Mononuclear cell (primary cell): ENCODE data around the gene CRHR2. TPM values are rescaled to one million over a fixed set of nuclear protein-coding genes. Genes with fewer than 3 reads are reported as not detected.

Experiments used
- H3K27me3 ChIP-seq: 2 replicates; pipeline ENCODE4 v1.6.0; 2011; ENCODE audit warnings: low read length, control low read depth; ENCODE audit not compliant: insufficient read depth
- H3K4me1 ChIP-seq: 2 replicates; pipeline ENCODE4 v1.5.1; 2011; ENCODE audit warnings: mild to moderate bottlenecking, low read length, control low read depth; ENCODE audit not compliant: insufficient read depth
- H3K4me3 ChIP-seq: 2 replicates; pipeline ENCODE4 v1.5.1; 2011; ENCODE audit warnings: mild to moderate bottlenecking, low read length, moderate library complexity
- H3K9me3 ChIP-seq: 2 replicates; pipeline ENCODE4 v1.5.1; 2011; ENCODE audit warnings: low read depth, mild to moderate bottlenecking, control low read depth, low read length
- total RNA-seq: library from RNA; depleted of rRNA; stranded (reverse); fragments of >200 nt; gene quantifications from one replicate; pipeline ENCODE4 v1.2.3, GENCODE V29; 2012

The CRHR2 gene
- total RNA-seq, 1 donor, result not detected

- Histone ChIP-seq H3K4me3 (no peak overlapping the region), H3K9me3 (no peaks in the 10 kb centered on the region), H3K27me3 (peaks cover 47% of the 10 kb centered on the region), H3K4me1 (peaks cover 14% of the 10 kb centered on the region)
Observed at GRCh38 chr7:30678805-30679204, 3.5 kb downstream of the CRHR2 start.

GRCh38 chr7:30674876-30675275 lies 7.4 kb downstream of the CRHR2 start:
- H3K27me3 ChIP-seq, result peaks cover 9% of the 10 kb centered on the region
- no peaks in the 10 kb centered on the region for H3K9me3 ChIP-seq
- H3K4me1 ChIP-seq, result no peaks in the 10 kb centered on the region
- no peak overlapping the region for H3K4me3 ChIP-seq

GRCh38 chr7:30674420-30674819 lies 7.8 kb downstream of the CRHR2 start:
- Histone ChIP-seq H3K4me1 (no peaks in the 10 kb centered on the region), H3K4me3 (no peak overlapping the region), H3K27me3 (peaks cover 6% of the 10 kb centered on the region), H3K9me3 (no peaks in the 10 kb centered on the region)

GRCh38 chr7:30671793-30672465 lies 10.3 kb downstream of the CRHR2 start:
- no peaks in the 10 kb centered on the region for H3K4me1 ChIP-seq
- H3K9me3 ChIP-seq, result no peaks in the 10 kb centered on the region
- no peaks in the 10 kb centered on the region for H3K27me3 ChIP-seq
- no peak overlapping the region for H3K4me3 ChIP-seq

GRCh38 chr7:30668102-30668501 lies 14.2 kb downstream of the CRHR2 start:
- H3K4me3 ChIP-seq, result no peak overlapping the region
- no peaks in the 10 kb centered on the region for H3K4me1 ChIP-seq
- no peaks in the 10 kb centered on the region for H3K9me3 ChIP-seq
- H3K27me3 ChIP-seq, result no peaks in the 10 kb centered on the region

GRCh38 chr7:30667172-30667571 lies 15.1 kb downstream of the CRHR2 start:
- no peaks in the 10 kb centered on the region for H3K4me1 ChIP-seq
- no peak overlapping the region for H3K4me3 ChIP-seq
- no peaks in the 10 kb centered on the region for H3K27me3 ChIP-seq
- no peaks in the 10 kb centered on the region for H3K9me3 ChIP-seq

- no peaks in the 10 kb centered on the region for H3K9me3 ChIP-seq
- no peaks in the 10 kb centered on the region for H3K27me3 ChIP-seq
- no peak overlapping the region for H3K4me3 ChIP-seq
- no peaks in the 10 kb centered on the region for H3K4me1 ChIP-seq
Observed at GRCh38 chr7:30665449-30665848, 16.8 kb downstream of the CRHR2 start.

GRCh38 chr7:30665043-30665442 lies 17.2 kb downstream of the CRHR2 start:
- no peaks in the 10 kb centered on the region for H3K4me1 ChIP-seq

GRCh38 chr7:30664184-30664885 lies 17.9 kb downstream of the CRHR2 start:
- Histone ChIP-seq H3K4me3 (no peak overlapping the region), H3K4me1 (no peaks in the 10 kb centered on the region), H3K27me3 (no peaks in the 10 kb centered on the region), H3K9me3 (no peaks in the 10 kb centered on the region)

More at GRCh38 chr7:30665043-30665442, 17.2 kb downstream of the CRHR2 start:
- H3K4me3 ChIP-seq, result no peak overlapping the region
- H3K9me3 ChIP-seq, result no peaks in the 10 kb centered on the region
- H3K27me3 ChIP-seq, result no peaks in the 10 kb centered on the region

- no peaks in the 10 kb centered on the region for H3K27me3 ChIP-seq
- H3K4me3 ChIP-seq, result no peak overlapping the region
- no peaks in the 10 kb centered on the region for H3K4me1 ChIP-seq
- H3K9me3 ChIP-seq, result no peaks in the 10 kb centered on the region
Observed at GRCh38 chr7:30663414-30663813, 18.8 kb downstream of the CRHR2 start.

- no peak overlapping the region for H3K4me3 ChIP-seq
- H3K9me3 ChIP-seq, result no peaks in the 10 kb centered on the region
- no peaks in the 10 kb centered on the region for H3K27me3 ChIP-seq
- H3K4me1 ChIP-seq, result no peaks in the 10 kb centered on the region
Observed at GRCh38 chr7:30662431-30662939, 19.8 kb downstream of the CRHR2 start.

GRCh38 chr7:30661926-30662325 lies 20.3 kb downstream of the CRHR2 start:
- H3K4me1 ChIP-seq, result no peaks in the 10 kb centered on the region
- H3K27me3 ChIP-seq, result no peaks in the 10 kb centered on the region
- H3K4me3 ChIP-seq, result no peak overlapping the region
- no peaks in the 10 kb centered on the region for H3K9me3 ChIP-seq

GRCh38 chr7:30660331-30661255 lies 21.7 kb downstream of the CRHR2 start:
- Histone ChIP-seq H3K4me3 (no peak overlapping the region), H3K27me3 (no peaks in the 10 kb centered on the region), H3K9me3 (no peaks in the 10 kb centered on the region), H3K4me1 (no peaks in the 10 kb centered on the region)

GRCh38 chr7:30659312-30659711 lies 22.9 kb downstream of the CRHR2 start:
- Histone ChIP-seq H3K9me3 (no peaks in the 10 kb centered on the region), H3K4me3 (no peak overlapping the region), H3K27me3 (no peaks in the 10 kb centered on the region), H3K4me1 (no peaks in the 10 kb centered on the region)
